ENCODE data around the gene GPR22. TPM values are rescaled to one million over a fixed set of nuclear protein-coding genes. Genes with fewer than 3 reads are reported as not detected.

The GPR22 gene
- total RNA-seq, 2 experiments from 2014 or later = not detected

DNA sequence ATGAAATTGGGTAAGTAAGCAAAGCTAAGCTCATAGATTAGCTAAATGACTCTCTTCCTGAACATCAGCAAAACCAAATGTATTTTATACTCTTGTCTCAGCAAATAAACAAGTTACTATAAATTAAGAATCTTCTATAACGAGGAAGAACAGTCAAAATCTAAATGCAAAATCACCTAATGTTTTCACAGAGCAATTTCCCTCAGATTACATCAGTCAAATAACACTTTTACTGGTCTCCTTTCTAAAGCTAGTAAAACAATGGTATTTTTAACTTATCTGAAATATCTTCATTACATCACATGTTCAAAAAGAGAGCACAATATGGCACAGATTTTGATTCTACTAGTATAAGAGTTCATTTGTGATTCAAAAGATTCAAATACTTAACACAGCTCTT, 16.5 kb upstream of the GPR22 start:
- ATAC-seq (ENCODE audit: poor library complexity) = no peak
- Histone ChIP-seq H3K36me3 (ENCODE audit: insufficient read depth, low read length) (peaks cover 5% of the 10 kb centered on the region), H3K4me1 (ENCODE audit: insufficient read depth, low read length) (no peaks in the 10 kb centered on the region), H3K27ac (ENCODE audit: low read depth in 1 of 2, low read length in 2 of 2) (no peak overlapping the region), H3K9me3 (ENCODE audit: control insufficient read depth in 1 of 2, insufficient read depth in 1 of 2, low read length in 2 of 2) (peaks cover 0 to 4% of the 10 kb centered on the region in 2 experiments), H3K27me3 (ENCODE audit: control insufficient read depth in 1 of 2, insufficient read depth in 2 of 2, low read length in 2 of 2) (no peaks in the 10 kb centered on the region), H3K4me3 (ENCODE audit: low read length) (no peak overlapping the region)
- Mint-ChIP-seq H3K4me1 (ENCODE audit: low read depth) (peaks cover 13% of the 10 kb centered on the region), H3K36me3 (ENCODE audit: low read depth) (peaks cover 79% of the 10 kb centered on the region), H3K9me3 (no peaks in the 10 kb centered on the region), H3K27me3 (no peaks in the 10 kb centered on the region), H3K27ac (no peak overlapping the region), H3K4me3 (no peak overlapping the region)
- ChIA-PET CTCF (no interaction called here), POLR2A (no interaction called here)
- DNase-seq = no peak
- TF ChIP-seq CTCF (IDR thresholded peaks at IDR 0.05) = no peak
- intact Hi-C loops (cut with DNase I, micrococcal nuclease) = no loop called here

GRCh38 chr7:107461938-107462533, 7.8 kb upstream of the GPR22 start:
- DNase-seq (no peak), ATAC-seq (ENCODE audit: poor library complexity) (no peak)
- Histone ChIP-seq H3K27ac (ENCODE audit: low read depth in 1 of 2, low read length in 2 of 2) (no peak overlapping the region), H3K9me3 (ENCODE audit: control insufficient read depth in 1 of 2, insufficient read depth in 1 of 2, low read length in 2 of 2) (peaks cover 0 to 4% of the 10 kb centered on the region in 2 experiments), H3K36me3 (ENCODE audit: insufficient read depth, low read length) (peaks cover 11% of the 10 kb centered on the region), H3K4me3 (ENCODE audit: low read length) (no peak overlapping the region), H3K4me1 (ENCODE audit: insufficient read depth, low read length) (no peaks in the 10 kb centered on the region), H3K27me3 (ENCODE audit: control insufficient read depth in 1 of 2, insufficient read depth in 2 of 2, low read length in 2 of 2) (no peaks in the 10 kb centered on the region)
- no peak for TF ChIP-seq CTCF (IDR thresholded peaks at IDR 0.05)
- Mint-ChIP-seq H3K4me3 (no peak overlapping the region), H3K4me1 (ENCODE audit: low read depth) (peaks cover 4% of the 10 kb centered on the region), H3K36me3 (ENCODE audit: low read depth) (peaks cover 30% of the 10 kb centered on the region), H3K9me3 (no peaks in the 10 kb centered on the region), H3K27ac (no peak overlapping the region), H3K27me3 (no peaks in the 10 kb centered on the region)
- intact Hi-C loops (cut with DNase I, micrococcal nuclease) = loop anchor here in 1 of 2 experiments (2.0 to 10.0 kb wide), 2 partner anchors 417 to 683 kb away; no protein-coding TSS in a partner anchor
- CTCF ChIA-PET = no interaction called here
- POLR2A ChIA-PET = no interaction called here

DNA sequence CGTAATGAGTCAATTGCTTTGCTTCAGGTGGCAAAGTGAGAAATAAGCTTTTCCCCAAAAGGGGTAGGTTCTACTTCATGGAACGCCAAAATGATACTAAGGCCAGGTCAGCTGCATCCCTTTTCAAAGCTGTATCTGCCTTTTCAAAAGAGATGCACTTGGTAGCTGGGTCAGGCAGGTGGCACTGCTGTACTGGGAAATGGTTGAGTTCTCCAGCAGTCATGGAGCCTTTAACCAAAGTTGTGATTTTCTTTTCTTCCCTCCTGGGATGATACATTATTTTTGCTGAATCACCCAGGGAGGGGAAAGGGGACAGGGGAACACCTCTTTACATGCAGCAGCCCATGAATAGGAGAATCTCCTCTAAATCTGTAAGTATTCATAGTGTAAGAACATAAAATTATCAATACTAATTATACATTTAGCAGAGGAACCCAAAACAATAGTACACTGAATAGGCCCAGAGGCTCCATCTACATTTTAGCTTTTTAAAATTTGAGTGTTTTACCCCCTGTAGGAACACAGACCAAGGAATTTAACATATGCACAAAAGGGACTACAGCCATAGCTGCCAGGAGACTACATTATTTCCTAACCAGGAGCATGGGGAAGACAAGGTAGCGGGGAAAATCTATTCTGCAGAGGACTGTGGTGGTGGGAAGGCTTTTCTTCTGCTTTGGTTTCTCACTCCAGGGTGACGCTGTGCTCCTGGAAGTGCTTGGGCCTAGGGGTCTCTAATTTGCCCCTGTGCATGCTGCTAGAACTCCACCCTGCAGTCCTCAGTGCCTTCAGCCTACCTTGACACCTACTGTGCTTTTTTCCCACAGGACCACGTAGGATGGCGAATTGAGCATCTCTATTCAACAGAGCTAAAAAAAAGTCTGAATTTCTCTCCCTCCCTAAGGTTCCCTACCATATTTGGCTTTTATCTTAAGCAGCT, 6.4 kb upstream of the GPR22 start:
- Histone ChIP-seq H3K27ac (ENCODE audit: low read depth in 1 of 2, low read length in 2 of 2) (no peak overlapping the region), H3K4me3 (ENCODE audit: low read length) (no peak overlapping the region), H3K27me3 (ENCODE audit: control insufficient read depth in 1 of 2, insufficient read depth in 2 of 2, low read length in 2 of 2) (no peaks in the 10 kb centered on the region), H3K9me3 (ENCODE audit: control insufficient read depth in 1 of 2, insufficient read depth in 1 of 2, low read length in 2 of 2) (no peaks in the 10 kb centered on the region), H3K36me3 (ENCODE audit: insufficient read depth, low read length) (peaks cover 9% of the 10 kb centered on the region), H3K4me1 (ENCODE audit: insufficient read depth, low read length) (no peaks in the 10 kb centered on the region)
- H3K4me3 Mint-ChIP-seq = no peak overlapping the region
- no peak overlapping the region for H3K27ac Mint-ChIP-seq
- H3K27me3 Mint-ChIP-seq = no peaks in the 10 kb centered on the region
- DNase-seq (peak; percentile 10 to 76 (median 32)), ATAC-seq (ENCODE audit: poor library complexity) (peak; percentile 73)
- ChIA-PET POLR2A (interaction anchor here (0.9 to 1.6 kb wide), 3 partner anchors 263 to 411 kb away, joined by 3 to 6 read pairs (median 5); partner anchors contain the start of gene CBLL1), CTCF (interaction anchor here (0.7 to 1.5 kb wide), 8 partner anchors 15 to 426 kb away, joined by 3 to 6 read pairs (median 3); no protein-coding TSS in a partner anchor)
- peaks cover 4% of the 10 kb centered on the region for H3K4me1 Mint-ChIP-seq (ENCODE audit: low read depth)
- H3K9me3 Mint-ChIP-seq = no peaks in the 10 kb centered on the region
- peaks cover 17% of the 10 kb centered on the region for H3K36me3 Mint-ChIP-seq (ENCODE audit: low read depth)
- intact Hi-C loops (cut with DNase I, micrococcal nuclease) = loop anchor here (1.0 to 10.0 kb wide), 4 partner anchors 262 to 681 kb away; no protein-coding TSS in a partner anchor
- TF ChIP-seq CTCF (IDR thresholded peaks at IDR 0.05) = peak; percentile 60
